ENCODE data around the gene NR2C2AP. TPM values are rescaled to one million over a fixed set of nuclear protein-coding genes. Genes with fewer than 3 reads are reported as not detected.

The NR2C2AP gene
- total and polyA plus RNA-seq, 2 of the 13 experiments (the other 11 are each of a cell fraction or from before 2014, with no cell fraction given): 12.2 to 26.8 TPM

DNA sequence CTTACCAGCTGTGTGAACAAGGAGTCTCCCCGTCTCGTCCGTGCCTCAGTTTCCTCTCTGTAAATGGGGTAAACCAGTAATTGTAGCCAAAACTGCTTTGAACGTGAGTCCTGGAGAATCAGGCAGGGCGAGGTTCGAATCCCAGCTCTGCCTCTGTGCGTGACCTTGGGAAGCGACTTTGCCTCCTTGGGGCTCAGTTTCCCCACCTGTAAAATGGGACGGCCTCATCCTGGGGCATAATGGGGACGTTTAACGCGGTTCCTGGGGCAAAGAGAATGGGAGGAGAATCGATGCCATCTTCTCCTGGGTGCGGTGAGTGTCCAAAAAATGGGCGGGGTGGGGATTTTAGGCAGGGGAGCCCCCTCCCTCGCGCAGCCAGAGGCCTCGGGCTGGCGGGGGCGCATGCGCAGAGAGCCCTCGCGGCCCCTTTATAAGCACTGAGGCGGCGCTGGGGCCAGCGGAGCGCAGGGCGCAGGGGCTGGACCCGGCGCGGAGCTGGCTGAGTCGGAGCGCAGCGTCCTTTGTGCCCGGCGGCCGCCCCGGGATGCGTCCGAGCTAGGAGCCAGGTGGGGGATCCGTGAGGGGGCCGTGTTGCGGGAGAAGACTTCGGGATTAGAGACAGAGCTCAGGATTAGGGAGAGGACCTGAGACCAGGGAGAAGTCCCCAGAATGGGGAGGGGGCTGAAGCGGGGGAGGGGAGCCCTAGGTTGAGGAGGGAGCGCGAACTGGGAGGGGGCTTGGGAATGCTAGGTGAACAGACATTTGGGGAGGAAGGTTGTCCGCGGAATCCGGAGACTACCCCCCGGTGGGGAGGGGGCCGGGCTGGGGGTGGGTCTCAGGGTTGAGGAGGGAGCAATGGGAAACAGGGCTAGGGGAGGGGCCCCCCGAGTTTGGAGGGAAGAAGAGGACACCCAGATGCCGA, 8.5 kb upstream of the NR2C2AP start, which contains the start of gene NCAN (continued):
- TF ChIP-seq ZNF629 (CRISPR knock-in tag; conservative IDR thresholded peaks at IDR 0.05): peak; percentile 77
- no peak for TF ChIP-seq ZNF225 (CRISPR knock-in tag; IDR thresholded peaks at IDR 0.05)
- TF ChIP-seq, protein P1, sequence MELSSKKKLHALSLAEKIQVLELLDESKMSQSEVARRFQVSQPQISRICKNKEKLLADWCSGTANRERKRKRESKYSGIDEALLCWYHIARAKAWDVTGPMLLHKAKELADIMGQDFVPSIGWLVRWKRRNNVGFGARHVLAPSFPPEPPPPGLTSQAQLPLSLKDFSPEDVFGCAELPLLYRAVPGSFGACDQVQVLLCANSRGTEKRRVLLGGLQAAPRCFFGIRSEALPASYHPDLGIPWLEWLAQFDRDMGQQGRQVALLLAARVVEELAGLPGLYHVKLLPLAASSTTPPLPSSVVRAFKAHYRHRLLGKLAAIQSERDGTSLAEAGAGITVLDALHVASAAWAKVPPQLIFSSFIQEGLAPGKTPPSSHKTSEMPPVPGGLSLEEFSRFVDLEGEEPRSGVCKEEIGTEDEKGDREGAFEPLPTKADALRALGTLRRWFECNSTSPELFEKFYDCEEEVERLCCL (CRISPR knock-in tag; IDR thresholded peaks at IDR 0.05; ENCODE audit: borderline replicate concordance): no peak
- TF ChIP-seq, protein P2, sequence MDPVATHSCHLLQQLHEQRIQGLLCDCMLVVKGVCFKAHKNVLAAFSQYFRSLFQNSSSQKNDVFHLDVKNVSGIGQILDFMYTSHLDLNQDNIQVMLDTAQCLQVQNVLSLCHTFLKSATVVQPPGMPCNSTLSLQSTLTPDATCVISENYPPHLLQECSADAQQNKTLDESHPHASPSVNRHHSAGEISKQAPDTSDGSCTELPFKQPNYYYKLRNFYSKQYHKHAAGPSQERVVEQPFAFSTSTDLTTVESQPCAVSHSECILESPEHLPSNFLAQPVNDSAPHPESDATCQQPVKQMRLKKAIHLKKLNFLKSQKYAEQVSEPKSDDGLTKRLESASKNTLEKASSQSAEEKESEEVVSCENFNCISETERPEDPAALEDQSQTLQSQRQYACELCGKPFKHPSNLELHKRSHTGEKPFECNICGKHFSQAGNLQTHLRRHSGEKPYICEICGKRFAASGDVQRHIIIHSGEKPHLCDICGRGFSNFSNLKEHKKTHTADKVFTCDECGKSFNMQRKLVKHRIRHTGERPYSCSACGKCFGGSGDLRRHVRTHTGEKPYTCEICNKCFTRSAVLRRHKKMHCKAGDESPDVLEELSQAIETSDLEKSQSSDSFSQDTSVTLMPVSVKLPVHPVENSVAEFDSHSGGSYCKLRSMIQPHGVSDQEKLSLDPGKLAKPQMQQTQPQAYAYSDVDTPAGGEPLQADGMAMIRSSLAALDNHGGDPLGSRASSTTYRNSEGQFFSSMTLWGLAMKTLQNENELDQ (CRISPR knock-in tag; IDR thresholded peaks at IDR 0.05; ENCODE audit: borderline replicate concordance): no peak
- TF ChIP-seq, protein P3, sequence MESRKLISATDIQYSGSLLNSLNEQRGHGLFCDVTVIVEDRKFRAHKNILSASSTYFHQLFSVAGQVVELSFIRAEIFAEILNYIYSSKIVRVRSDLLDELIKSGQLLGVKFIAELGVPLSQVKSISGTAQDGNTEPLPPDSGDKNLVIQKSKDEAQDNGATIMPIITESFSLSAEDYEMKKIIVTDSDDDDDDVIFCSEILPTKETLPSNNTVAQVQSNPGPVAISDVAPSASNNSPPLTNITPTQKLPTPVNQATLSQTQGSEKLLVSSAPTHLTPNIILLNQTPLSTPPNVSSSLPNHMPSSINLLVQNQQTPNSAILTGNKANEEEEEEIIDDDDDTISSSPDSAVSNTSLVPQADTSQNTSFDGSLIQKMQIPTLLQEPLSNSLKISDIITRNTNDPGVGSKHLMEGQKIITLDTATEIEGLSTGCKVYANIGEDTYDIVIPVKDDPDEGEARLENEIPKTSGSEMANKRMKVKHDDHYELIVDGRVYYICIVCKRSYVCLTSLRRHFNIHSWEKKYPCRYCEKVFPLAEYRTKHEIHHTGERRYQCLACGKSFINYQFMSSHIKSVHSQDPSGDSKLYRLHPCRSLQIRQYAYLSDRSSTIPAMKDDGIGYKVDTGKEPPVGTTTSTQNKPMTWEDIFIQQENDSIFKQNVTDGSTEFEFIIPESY (CRISPR knock-in tag; IDR thresholded peaks at IDR 0.05): no peak
- TF ChIP-seq PHF5A (CRISPR knock-in tag; IDR thresholded peaks at IDR 0.05; ENCODE audit: low read depth, unreplicated experiment): no peak
- TF ChIP-seq, protein P4, sequence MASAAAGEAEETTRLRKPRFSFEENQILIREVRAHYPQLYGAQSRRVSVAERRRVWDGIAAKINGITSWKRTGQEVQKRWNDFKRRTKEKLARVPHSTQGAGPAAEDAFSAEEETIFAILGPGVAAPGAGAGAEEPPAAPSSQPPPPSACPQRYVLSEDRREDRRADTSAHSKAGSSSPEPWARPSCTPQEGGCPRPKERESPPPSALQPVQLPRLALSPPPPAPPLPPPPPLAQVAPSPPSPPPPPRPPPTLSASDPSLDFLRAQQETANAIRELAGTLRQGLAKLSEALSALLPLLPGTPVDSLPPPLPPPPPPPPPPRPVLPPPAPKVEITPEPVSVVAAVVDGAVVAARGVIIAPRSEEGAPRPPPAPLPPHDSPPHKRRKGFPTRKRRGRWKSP (CRISPR knock-in tag; IDR thresholded peaks at IDR 0.05): 0 out of 2 replicates have a peak, but pooled peaks have one; percentile 42
- TF ChIP-seq, protein P5, sequence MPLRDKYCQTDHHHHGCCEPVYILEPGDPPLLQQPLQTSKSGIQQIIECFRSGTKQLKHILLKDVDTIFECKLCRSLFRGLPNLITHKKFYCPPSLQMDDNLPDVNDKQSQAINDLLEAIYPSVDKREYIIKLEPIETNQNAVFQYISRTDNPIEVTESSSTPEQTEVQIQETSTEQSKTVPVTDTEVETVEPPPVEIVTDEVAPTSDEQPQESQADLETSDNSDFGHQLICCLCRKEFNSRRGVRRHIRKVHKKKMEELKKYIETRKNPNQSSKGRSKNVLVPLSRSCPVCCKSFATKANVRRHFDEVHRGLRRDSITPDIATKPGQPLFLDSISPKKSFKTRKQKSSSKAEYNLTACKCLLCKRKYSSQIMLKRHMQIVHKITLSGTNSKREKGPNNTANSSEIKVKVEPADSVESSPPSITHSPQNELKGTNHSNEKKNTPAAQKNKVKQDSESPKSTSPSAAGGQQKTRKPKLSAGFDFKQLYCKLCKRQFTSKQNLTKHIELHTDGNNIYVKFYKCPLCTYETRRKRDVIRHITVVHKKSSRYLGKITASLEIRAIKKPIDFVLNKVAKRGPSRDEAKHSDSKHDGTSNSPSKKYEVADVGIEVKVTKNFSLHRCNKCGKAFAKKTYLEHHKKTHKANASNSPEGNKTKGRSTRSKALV (CRISPR knock-in tag; IDR thresholded peaks at IDR 0.05): peak; percentile 74; the same call in 1 of the 2 replicates
- TF ChIP-seq JDP2 (CRISPR knock-in tag; IDR thresholded peaks at IDR 0.05; ENCODE audit: borderline replicate concordance): no peak
- TF ChIP-seq MED13 (CRISPR knock-in tag; IDR thresholded peaks at IDR 0.05): no peak

Data from HepG2 (cell line).